Measurements from ENCODE around the gene MARCHF9. TPM values are rescaled to one million over a fixed set of nuclear protein-coding genes. Genes with fewer than 3 reads are reported as not detected.

The MARCHF9 gene
- total RNA-seq, 1 experiment from 2014 or later, result 6.2 TPM

DNA sequence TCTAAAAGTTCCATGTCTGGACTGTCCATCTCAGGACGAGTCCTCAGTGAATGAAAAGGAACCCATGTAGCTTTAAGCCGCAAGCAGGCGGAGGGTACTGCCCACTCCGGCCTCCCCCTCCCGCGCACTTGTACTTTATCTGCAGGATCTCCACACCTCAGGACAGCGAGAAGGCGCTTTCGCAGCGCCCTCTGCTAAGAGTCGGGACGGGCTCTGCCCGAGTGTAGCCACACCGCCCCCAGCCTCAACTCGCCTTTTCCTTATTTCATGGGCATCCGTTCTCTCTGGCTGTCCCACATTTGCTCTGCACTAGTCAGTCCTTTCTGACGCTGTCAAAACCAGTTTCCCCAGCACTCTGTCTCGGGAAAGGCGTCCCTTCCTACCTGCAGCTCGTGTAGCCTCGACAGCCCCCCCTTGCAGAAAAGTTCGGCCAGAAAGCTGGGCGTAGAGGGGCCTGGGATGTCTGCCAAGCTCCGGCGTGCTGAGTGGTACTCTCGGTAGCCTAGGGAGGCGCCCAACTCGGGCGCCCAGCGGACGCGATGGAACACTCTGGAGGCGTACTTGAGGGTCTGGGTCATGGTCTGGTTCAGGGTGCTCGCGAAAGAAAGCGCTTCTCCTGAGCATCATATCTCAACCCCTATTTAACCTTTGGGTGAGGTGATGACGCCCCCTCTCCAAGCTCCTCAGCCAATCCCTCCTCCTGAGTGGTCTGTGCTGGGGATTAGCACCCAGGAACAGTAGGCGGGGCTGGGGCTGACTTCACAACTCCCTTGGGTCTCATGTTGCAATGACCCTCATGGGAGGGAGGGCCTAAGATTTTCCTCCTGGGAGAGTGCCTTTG is 11.8 kb downstream of the MARCHF9 start, which contains the start of gene CYP27B1 (continued):
- TF ChIP-seq, protein P1, sequence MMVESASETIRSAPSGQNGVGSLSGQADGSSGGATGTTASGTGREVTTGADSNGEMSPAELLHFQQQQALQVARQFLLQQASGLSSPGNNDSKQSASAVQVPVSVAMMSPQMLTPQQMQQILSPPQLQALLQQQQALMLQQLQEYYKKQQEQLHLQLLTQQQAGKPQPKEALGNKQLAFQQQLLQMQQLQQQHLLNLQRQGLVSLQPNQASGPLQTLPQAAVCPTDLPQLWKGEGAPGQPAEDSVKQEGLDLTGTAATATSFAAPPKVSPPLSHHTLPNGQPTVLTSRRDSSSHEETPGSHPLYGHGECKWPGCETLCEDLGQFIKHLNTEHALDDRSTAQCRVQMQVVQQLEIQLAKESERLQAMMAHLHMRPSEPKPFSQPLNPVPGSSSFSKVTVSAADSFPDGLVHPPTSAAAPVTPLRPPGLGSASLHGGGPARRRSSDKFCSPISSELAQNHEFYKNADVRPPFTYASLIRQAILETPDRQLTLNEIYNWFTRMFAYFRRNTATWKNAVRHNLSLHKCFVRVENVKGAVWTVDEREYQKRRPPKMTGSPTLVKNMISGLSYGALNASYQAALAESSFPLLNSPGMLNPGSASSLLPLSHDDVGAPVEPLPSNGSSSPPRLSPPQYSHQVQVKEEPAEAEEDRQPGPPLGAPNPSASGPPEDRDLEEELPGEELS (CRISPR knock-in tag; IDR thresholded peaks at IDR 0.05), result no peak
- TF ChIP-seq, protein P2, sequence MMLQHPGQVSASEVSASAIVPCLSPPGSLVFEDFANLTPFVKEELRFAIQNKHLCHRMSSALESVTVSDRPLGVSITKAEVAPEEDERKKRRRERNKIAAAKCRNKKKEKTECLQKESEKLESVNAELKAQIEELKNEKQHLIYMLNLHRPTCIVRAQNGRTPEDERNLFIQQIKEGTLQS (CRISPR knock-in tag; conservative IDR thresholded peaks at IDR 0.05), result no peak
- TF ChIP-seq ZNF121 (CRISPR knock-in tag; IDR thresholded peaks at IDR 0.05) (no peak), MXD4 (CRISPR knock-in tag; IDR thresholded peaks at IDR 0.05; ENCODE audit: borderline replicate concordance) (no peak), ZNF219 (CRISPR knock-in tag; IDR thresholded peaks at IDR 0.05; ENCODE audit: borderline replicate concordance) (no peak), RORB (CRISPR knock-in tag; IDR thresholded peaks at IDR 0.05) (no peak), ZNF423 (CRISPR knock-in tag; IDR thresholded peaks at IDR 0.05) (no peak), OVOL2 (CRISPR knock-in tag; IDR thresholded peaks at IDR 0.05; ENCODE audit: borderline replicate concordance) (no peak), NFE2L1 (CRISPR knock-in tag; IDR thresholded peaks at IDR 0.05) (no peak), GTF2I (CRISPR knock-in tag; conservative IDR thresholded peaks at IDR 0.05) (no peak), MYBL2 (CRISPR knock-in tag; IDR thresholded peaks at IDR 0.05) (no peak), ESRRA (CRISPR knock-in tag; IDR thresholded peaks at IDR 0.05; ENCODE audit: borderline replicate concordance) (no peak)
- TF ChIP-seq, protein P3, sequence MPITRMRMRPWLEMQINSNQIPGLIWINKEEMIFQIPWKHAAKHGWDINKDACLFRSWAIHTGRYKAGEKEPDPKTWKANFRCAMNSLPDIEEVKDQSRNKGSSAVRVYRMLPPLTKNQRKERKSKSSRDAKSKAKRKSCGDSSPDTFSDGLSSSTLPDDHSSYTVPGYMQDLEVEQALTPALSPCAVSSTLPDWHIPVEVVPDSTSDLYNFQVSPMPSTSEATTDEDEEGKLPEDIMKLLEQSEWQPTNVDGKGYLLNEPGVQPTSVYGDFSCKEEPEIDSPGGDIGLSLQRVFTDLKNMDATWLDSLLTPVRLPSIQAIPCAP (CRISPR knock-in tag; IDR thresholded peaks at IDR 0.05), result no peak
- TF ChIP-seq, protein P4, sequence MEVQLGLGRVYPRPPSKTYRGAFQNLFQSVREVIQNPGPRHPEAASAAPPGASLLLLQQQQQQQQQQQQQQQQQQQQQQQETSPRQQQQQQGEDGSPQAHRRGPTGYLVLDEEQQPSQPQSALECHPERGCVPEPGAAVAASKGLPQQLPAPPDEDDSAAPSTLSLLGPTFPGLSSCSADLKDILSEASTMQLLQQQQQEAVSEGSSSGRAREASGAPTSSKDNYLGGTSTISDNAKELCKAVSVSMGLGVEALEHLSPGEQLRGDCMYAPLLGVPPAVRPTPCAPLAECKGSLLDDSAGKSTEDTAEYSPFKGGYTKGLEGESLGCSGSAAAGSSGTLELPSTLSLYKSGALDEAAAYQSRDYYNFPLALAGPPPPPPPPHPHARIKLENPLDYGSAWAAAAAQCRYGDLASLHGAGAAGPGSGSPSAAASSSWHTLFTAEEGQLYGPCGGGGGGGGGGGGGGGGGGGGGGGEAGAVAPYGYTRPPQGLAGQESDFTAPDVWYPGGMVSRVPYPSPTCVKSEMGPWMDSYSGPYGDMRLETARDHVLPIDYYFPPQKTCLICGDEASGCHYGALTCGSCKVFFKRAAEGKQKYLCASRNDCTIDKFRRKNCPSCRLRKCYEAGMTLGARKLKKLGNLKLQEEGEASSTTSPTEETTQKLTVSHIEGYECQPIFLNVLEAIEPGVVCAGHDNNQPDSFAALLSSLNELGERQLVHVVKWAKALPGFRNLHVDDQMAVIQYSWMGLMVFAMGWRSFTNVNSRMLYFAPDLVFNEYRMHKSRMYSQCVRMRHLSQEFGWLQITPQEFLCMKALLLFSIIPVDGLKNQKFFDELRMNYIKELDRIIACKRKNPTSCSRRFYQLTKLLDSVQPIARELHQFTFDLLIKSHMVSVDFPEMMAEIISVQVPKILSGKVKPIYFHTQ (CRISPR knock-in tag; IDR thresholded peaks at IDR 0.05), result 0 out of 2 replicates have a peak, but pooled peaks have one; percentile 62
- TF ChIP-seq, protein P5, sequence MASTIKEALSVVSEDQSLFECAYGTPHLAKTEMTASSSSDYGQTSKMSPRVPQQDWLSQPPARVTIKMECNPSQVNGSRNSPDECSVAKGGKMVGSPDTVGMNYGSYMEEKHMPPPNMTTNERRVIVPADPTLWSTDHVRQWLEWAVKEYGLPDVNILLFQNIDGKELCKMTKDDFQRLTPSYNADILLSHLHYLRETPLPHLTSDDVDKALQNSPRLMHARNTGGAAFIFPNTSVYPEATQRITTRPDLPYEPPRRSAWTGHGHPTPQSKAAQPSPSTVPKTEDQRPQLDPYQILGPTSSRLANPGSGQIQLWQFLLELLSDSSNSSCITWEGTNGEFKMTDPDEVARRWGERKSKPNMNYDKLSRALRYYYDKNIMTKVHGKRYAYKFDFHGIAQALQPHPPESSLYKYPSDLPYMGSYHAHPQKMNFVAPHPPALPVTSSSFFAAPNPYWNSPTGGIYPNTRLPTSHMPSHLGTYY (CRISPR knock-in tag; IDR thresholded peaks at IDR 0.05), result no peak
- TF ChIP-seq, protein P6, sequence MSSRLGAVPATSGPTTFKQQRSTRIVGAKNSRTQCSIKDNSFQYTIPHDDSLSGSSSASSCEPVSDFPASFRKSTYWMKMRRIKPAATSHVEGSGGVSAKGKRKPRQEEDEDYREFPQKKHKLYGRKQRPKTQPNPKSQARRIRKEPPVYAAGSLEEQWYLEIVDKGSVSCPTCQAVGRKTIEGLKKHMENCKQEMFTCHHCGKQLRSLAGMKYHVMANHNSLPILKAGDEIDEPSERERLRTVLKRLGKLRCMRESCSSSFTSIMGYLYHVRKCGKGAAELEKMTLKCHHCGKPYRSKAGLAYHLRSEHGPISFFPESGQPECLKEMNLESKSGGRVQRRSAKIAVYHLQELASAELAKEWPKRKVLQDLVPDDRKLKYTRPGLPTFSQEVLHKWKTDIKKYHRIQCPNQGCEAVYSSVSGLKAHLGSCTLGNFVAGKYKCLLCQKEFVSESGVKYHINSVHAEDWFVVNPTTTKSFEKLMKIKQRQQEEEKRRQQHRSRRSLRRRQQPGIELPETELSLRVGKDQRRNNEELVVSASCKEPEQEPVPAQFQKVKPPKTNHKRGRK (CRISPR knock-in tag; IDR thresholded peaks at IDR 0.05; ENCODE audit: borderline replicate concordance), result no peak

DNA sequence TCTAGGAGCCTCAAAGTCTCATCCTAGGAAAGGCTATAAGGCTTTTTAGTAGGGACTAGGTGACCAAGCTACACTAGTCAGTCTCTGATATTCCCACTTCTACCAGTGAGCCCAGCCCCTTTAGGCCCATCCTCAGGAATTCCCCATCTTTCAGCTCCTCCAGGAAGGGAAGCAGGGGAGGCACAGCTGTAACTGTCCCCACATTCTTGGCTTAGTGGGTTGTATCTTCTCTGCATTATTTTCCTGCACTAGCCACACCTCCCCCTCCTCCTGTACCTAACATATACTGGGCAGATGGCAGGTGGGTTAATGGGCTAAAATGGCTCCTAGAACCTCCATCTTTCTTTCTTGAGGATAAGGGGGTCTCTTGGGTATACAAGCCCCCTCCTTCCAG is 12.4 kb downstream of the MARCHF9 start:
- no peak for ATAC-seq
- CTCF ChIA-PET, result interaction anchor here (1.0 to 5.3 kb wide), 7 partner anchors 11 to 156 kb away, joined by 3 to 80 read pairs (median 3); partner anchors contain the start of genes ARHGEF25 and CDK4
- peaks cover 61% of the 10 kb centered on the region for H3K27me3 Mint-ChIP-seq (ENCODE audit: low read depth)
- TF ChIP-seq, protein P7, sequence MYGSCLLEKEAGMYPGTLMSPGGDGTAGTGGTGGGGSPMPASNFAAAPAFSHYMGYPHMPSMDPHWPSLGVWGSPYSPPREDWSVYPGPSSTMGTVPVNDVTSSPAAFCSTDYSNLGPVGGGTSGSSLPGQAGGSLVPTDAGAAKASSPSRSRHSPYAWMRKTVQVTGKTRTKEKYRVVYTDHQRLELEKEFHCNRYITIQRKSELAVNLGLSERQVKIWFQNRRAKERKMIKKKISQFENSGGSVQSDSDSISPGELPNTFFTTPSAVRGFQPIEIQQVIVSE (CRISPR knock-in tag; IDR thresholded peaks at IDR 0.05; ENCODE audit: borderline replicate concordance), result no peak
- TF ChIP-seq, protein P8, sequence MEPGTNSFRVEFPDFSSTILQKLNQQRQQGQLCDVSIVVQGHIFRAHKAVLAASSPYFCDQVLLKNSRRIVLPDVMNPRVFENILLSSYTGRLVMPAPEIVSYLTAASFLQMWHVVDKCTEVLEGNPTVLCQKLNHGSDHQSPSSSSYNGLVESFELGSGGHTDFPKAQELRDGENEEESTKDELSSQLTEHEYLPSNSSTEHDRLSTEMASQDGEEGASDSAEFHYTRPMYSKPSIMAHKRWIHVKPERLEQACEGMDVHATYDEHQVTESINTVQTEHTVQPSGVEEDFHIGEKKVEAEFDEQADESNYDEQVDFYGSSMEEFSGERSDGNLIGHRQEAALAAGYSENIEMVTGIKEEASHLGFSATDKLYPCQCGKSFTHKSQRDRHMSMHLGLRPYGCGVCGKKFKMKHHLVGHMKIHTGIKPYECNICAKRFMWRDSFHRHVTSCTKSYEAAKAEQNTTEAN (CRISPR knock-in tag; IDR thresholded peaks at IDR 0.05), result no peak
- no peak for TF ChIP-seq TEAD1 (CRISPR knock-in tag; IDR thresholded peaks at IDR 0.05)
- no peak for TF ChIP-seq ESRRA (CRISPR knock-in tag; IDR thresholded peaks at IDR 0.05; ENCODE audit: borderline replicate concordance)
- TF ChIP-seq, protein P9, sequence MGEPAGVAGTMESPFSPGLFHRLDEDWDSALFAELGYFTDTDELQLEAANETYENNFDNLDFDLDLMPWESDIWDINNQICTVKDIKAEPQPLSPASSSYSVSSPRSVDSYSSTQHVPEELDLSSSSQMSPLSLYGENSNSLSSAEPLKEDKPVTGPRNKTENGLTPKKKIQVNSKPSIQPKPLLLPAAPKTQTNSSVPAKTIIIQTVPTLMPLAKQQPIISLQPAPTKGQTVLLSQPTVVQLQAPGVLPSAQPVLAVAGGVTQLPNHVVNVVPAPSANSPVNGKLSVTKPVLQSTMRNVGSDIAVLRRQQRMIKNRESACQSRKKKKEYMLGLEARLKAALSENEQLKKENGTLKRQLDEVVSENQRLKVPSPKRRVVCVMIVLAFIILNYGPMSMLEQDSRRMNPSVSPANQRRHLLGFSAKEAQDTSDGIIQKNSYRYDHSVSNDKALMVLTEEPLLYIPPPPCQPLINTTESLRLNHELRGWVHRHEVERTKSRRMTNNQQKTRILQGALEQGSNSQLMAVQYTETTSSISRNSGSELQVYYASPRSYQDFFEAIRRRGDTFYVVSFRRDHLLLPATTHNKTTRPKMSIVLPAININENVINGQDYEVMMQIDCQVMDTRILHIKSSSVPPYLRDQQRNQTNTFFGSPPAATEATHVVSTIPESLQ (CRISPR knock-in tag; IDR thresholded peaks at IDR 0.05), result no peak

More for the DNA sequence above, 12.4 kb downstream of the MARCHF9 start:
- Mint-ChIP-seq H3K4me3 (peak overlapping the region; percentile 74), H3K36me3 (peaks cover 23% of the 10 kb centered on the region), H3K9me3 (no peaks in the 10 kb centered on the region), H3K4me1 (peaks cover 36% of the 10 kb centered on the region), H3K27ac (no peak overlapping the region)
- DNase-seq (ENCODE audit: low spot score), result no peak
- POLR2A ChIA-PET, result interaction anchor here (0.9 to 1.3 kb wide), 2 partner anchors 16 to 23 kb away, joined by 3 to 4 read pairs; partner anchors contain the start of genes TSFM and TSPAN31
